Amniotic stem cell (primary cell): ENCODE data around the gene TRIM69.
"Not testable (repeated sequence)": the region's sequence is repeated elsewhere in the genome, so short reads cannot be mapped to it uniquely, and the experiment has no call there.

Experiments
- DNase-seq: peaks from one replicate; lab custom pipeline; 2025; lab: John Stamatoyannopoulos, UW

Gene TRIM69

DNA sequence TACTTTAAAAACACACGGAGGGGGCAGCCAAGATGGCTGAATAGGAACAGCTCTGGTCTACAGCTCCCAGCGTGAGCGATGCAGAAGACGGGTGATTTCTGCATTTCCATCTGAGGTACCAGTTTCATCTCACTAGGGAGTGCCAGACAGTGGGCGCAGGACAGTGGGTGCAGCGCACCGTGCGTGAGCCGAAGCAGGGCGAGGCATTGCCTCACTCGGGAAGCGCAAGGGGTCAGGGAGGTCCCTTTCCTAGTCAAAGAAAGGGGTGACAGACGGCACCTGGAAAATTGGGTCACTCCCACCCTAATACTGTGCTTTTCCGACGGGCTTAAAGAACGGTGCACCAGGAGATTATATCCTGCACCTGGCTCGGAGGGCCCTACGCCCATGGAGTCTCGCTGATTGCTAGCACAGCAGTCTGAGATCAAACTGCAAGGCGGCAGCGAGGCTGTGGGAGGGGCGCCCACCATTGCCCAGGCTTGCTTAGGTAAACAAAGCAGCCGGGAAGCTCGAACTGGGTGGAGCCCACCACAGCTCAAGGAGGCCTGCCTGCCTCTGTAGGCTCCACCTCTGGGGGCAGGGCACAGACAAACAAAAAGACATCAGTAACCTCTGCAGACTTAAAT, 3.0 kb downstream of the TRIM69 start:
- DNase-seq = not testable (repeated sequence)

DNA sequence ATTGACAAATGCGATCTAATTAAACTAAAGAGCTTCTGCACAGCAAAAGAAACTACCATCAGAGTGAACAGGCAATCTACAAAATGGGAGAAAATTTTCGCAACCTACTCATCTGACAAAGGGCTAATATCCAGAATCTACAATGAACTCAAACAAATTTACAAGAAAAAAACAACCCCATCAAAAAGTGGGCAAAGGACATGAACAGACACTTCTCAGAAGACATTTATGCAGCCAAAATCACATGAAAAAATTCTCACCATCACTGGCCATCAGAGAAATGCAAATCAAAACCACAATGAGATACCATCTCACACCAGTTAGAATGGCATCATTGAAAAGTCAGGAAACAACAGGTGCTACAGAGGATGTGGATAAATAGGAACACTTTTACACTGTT, 7.1 kb downstream of the TRIM69 start:
- not testable (repeated sequence) for DNase-seq

DNA sequence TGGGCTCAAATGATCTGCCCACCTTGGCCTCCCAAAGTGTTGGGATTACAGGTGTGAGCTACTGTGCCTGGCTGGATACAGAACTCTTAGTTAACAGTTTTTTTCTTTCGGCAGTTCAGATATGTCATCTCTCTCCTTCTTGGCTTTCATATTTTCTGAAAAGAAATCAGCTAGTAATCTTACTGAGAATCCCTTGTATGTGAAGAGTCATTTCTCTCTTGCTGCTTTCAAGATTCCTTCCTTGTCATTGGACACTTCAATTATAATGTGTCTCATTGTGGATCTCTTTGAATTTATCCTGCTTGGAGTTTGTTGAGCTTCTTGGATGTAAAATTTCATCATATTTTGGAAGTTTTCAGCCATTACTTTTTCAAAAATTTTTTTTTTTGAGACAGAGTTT, 17.0 kb downstream of the TRIM69 start:
- DNase-seq = no peak

DNA sequence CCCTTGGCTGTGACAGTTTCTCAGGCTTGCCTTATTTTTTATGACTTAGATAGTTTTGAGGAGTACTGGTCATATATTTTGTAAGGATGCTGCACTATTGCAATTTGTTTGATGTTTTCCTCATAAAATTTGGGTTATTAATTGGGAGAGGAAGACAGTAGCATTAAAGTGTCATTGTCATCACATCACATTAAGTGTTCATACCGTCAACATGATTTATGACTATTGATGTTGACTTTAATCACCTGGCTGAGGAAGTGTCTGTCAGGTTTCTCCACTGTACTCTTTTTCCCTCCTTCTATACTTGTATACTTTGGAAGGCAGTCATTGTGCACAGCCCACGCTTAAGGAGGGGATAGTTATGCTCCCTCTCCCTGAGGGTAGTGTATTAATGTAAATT, 26.9 kb downstream of the TRIM69 start:
- no peak for DNase-seq

DNA sequence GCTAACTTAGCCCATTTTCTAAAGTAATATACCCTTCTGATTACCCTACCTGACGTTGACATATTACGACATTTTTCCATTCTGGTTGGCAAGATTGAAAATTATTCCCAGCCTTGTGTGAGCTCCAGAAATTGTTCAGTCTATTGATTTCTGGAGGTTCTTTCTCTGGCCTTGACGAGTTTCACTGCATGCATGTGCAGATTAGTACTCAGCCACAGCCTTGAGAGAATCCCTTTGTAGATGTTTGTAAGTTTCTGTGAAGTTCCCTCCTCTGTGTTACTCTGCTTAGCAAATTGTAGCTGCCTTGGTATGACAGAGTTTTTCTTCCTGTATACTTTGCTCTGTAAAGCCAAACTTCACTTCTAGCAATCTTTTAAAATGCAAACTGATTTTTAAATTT, 27.5 kb downstream of the TRIM69 start:
- DNase-seq = no peak

DNA sequence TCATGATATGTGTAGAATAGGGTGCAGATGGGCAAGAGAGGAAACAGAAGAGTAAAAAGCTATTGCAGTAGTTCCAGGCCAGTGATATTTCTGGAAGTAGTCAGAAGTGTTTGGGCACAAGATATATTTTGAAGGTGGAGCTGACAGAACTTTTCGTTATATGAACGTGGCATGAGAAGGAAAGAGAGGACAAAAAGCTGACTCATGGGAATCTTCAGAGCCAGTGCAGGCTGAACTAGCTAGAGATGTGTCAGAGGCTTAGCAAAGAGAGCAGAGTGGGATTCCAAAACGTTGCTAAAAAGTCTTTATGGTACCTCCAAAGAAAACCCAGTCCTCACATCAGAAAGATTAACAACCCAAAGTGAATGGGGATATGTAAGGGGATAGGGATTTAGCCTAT, 28.7 kb downstream of the TRIM69 start:
- no peak for DNase-seq

DNA sequence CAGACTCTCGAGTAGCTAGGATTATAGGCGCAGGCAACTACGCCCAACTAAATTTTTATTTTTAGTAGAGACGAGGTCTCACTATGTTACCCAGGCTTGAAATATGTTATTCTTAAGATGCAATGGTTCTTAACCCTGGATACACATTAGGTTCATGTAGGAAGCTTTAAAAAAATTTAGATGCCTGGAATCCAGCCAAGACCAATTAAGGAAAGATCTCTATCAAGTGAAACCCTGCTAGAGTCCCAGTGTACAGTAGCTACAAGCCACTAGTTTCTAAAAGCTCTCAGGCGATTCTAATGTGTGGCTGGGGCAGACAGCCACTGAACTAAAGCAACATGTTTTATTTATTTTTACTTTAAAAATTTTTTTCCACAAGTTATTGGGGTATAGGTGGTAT, 33.2 kb downstream of the TRIM69 start:
- no peak for DNase-seq

DNA sequence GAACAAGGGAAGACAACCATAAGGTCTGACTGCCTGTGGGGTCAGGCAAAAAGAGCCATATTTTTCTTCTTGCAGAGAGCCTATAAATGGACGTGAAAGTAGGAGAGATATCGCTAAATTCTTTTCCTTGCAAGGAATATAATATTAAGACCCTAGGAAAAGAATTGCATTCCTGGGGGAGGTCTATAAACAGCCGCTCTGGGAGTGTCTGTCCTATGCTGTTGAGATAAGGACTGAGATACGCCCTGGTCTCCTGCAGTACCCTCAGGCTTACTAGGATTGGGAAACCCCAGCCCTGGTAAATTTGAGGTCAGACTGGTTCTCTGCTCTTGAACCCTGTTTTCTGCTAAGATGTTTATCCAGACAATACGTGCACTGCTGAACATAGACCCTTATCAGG, 34.4 kb downstream of the TRIM69 start:
- DNase-seq = not testable (repeated sequence)

DNA sequence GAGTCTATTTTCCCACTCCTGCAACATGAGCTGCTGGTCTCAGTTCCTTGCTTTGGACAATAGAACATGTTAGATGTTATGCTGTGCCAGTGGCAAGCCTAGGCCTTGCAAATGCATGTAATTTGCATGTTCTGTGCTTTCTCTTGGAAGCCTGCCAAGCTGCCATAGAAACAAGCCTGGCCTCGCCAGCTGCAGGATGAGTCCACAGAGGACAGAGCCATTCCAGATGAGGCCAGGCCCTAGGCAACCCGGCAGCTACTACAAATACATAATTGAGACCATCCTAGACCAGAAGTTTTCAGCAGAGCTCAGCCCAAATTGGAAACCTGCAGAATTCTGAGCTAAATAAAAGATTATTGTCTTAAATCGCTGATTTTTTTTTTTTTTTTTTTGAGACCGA, 39.6 kb downstream of the TRIM69 start:
- DNase-seq = no peak

DNA sequence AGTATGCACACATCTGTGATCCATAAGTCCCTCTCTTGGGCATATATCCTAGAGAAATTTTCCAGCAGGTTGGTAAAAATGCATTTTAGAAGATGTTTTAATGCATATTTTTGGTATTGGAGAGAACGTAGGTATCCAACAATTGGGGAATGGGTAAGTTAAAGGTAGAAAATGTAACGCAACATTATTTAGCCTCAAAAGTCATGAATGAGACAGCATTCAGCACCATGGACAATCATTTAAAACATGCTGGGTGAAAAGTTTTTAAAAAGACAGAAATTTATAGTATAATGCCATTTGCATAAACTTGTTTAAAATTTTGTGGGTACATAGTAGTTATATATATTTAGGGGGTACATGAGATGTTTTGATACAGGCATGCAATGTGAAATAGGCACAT, 43.4 kb downstream of the TRIM69 start:
- no peak for DNase-seq

DNA sequence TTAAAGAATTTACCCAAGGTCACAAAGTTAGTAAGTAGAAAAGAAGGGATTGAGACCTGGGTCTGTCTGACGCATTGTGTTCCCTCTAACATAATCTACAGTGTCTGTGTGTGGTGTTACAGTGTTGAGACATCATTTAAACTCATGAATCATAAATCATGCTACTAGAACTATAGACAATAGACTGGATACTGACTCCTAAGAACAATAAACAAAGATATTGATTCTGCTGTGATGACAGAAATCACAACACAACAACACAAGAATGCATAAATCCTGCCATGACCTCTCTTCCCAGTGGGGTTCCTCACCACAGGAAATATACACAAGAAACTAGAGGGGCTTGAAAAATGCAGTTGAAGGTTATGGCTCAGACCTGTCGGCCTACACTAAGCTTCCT, 44.3 kb downstream of the TRIM69 start:
- DNase-seq = no peak

DNA sequence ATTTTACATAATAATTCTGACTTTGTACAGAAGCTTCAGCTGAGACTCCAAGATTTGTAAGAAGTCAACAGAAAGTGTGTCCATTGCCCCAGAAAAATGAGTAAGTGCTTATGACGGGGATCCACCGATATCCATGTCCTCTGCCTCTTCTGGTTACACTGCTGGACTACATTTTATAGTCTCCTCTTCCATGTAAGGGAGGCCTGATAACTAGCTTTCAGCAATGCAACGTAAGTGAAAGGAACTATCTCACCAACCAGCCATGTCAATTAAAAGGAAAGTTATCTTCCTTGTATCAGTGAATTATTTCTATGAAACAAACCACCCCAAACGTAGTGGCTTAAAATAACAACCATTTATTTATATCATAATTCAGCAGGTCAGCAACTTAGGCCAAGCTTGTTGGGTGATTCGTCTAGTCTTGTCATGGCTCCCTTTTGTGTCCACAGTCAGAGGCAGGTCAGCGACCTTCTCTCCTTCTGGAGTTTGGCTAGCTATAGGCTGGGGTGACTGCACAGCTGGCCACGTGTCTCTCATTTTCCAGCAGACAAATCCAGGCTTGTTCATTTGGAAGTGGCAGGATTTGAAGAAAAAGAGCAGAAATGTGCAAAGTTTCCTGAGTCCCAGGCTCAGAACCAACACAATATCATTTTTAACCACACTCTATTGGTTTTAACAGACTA, 44.9 kb downstream of the TRIM69 start:
- no peak for DNase-seq

DNA sequence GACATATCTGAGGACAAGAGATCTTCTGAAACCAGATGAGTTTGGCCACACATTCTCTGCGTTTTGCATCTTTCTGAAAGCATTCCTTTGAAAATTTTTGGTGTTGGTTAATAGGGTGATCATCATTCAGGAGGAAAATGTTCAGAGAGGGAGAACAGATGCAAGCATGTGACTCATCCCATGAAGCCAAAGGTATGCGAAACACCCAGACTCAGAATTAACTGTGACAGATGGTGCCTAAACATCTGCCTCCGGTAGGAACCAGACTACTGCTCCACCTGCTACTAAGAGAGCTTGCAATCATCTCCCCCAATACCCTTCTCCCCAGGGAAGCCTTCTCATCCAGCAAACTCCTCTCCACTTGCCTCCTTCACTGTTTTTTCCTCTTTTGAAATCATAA, 46.2 kb downstream of the TRIM69 start:
- DNase-seq = no peak

DNA sequence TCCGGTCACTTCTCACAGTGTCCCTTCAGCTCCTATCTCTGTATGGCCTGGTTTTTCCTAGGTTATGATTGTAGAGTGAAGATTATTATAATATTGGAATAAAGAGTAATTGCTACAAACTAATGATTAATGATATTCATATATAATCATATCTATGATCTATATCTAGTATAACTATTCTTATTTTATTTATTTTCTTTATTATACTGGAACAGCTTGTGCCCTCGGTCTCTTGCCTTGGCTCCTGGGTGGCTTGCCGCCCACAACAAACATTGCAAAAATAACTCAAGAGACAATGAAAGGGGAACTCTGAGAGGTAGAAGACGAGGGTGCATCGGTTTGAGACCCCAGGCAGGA, 48.6 kb downstream of the TRIM69 start:
- DNase-seq = not testable (repeated sequence)

DNA sequence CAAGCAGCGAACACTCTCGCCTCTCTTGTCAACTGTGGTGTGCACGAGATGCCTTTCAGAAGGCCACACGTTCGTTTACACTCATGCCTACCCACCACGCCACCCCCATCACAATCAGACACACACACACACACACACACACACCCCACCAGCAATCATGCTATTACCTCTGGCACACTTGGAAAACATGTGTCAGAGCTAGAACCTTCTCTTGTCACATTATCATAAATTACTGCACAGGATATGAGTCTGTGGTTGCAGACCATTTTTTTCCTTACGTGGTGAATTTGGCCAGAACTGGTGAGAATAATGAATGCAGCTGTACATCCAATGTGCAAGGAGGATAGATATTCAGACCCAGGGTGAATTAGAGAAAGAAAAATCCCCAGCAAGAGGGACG, 52.4 kb downstream of the TRIM69 start:
- no peak for DNase-seq

DNA sequence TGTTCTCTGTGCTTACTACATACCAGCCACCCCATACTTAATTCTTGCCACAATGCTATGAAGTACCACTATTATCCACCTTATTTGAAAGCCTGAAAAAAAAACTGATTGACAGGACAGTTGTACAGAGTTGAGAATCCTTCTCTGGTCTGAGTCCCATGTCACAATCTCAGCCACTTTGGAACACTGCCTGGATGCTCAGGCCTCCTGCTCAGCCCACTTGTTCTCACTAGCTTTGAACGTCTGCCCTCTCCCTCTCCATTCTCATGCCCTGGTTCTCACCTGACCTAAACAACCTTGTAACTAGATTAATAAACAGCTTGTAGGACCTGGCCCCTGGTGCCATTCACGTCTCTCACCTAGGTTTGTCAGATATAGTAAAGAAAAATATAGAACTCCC, 53.9 kb downstream of the TRIM69 start:
- DNase-seq = no peak

DNA sequence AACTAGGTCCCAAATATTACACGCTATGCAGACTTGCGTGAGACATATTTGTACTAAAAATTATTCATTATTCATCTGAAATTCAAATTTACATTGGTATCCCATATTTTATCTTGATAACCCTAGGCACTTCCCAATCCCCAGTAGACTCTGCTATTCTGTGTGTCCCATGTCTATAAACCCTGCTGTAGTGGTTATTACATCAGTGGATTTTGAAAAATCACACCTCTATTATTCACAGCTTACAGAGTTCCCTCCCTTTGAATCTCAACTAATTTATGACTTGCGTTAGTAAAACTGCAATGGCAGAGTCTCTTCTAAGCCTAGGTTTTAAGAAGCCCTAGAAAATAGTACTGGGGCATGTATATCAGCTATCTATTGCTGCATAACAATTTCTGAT, 54.3 kb downstream of the TRIM69 start:
- DNase-seq = no peak

DNA sequence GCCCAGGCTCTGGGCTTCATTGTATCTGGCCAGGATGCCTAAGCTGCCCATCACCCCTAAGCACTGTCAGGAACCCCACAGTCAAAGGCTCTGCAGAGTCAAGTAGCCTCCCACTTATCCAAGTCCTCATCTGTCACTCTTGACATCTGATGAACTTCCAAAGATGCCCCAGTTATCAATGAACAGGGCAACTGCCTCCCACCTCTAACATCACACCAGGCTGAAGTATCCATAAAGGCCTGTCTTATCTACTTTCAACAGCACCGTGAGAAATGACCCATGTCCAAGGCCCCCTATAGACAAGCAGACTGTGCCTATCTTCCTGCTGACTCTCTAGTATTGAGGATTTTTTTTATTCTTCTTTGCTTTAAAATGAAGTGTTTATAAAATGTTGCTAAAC, 56.4 kb downstream of the TRIM69 start:
- DNase-seq = no peak

DNA sequence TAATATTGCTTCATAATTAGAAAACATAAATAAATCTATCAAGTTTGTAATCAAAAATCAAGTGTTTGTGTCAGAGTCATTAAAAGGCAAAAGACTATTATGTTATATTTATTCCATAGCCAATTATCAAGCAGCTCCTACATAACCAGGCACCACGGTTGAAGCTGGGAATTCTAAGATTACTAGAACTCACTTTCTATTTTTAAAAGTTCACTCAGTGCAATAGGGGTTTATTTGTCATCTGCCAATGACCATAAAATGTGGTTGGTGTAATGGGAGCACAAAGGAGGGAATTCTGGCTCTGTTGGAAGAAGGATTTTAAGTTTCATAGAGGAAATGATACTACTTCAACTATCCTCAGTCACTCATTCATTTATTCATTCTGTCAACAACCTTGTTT, 57.7 kb downstream of the TRIM69 start:
- DNase-seq = no peak

DNA sequence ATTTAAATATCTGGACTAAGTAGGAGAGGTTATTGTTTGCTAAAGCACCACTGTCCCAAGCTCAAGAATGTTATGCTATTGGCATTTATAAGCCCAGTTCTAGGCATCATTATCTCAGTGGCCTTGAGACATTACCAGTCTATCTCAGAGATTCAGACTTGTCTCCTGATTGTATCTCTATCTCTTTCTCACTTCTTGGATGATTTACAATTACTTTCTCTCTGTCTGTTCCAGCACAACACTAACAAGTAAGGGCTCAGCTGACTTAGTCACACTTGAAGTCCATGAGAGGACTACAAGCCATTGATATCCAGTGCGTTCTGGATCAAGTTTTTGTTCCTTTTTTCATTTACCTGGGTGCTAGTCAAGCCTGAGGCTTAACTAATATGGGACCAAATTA, 60.2 kb downstream of the TRIM69 start:
- DNase-seq = no peak

DNA sequence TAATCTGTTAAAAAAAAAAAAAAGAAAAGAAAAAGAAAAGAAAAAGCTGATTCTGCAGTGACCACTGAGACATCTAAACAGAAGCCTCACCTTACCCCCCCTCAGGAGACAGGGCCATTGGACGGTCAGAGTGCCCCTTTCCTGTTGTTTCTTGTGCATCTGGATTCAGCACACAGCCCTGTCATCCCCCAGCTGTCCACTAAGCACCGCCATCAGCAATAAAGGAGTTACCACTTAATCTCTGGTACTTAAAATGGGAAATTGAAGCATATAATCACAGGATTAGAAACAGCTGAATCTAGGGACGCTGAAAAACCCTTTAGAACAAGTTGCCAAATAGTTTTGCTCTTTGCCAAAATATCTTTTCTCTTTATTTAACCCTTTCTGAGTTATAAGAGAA, 62.5 kb downstream of the TRIM69 start:
- DNase-seq = no peak

DNA sequence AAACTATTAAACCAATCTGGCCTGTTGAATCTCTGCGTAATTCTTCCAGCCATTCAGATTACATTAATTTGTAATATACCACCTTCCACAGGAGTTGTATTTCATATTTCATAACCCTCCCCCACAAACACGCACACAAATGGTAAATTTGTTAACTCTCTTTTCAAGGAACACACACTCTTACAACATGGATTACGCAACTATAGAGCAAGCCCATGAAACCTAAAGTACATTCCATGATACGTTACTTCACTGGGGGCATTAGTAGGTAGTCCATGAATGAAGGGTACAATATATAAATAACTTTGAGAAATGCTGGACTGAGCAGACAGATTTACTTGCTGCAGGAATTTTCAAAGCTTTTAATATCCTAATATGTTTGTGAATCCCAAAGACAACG, 65.0 kb downstream of the TRIM69 start:
- DNase-seq = no peak

DNA sequence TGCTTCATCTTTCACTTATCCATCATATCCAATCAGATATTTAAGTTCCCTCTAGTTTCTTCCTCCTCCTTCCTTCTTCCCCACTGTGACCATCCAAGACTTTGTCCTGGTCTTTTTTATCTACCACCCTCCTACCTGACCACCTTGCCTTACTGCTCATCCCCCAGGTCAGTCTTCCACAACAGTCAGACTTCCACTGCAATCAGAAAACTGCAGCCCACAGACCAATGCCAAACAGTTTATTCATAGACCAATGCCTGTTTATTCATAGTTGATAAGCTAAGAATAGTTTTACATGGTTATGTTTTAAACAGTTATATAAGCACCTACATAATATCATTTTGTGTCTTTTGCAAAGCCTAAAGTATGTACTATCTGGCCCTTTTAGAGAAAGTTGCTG, 65.5 kb downstream of the TRIM69 start:
- no peak for DNase-seq

DNA sequence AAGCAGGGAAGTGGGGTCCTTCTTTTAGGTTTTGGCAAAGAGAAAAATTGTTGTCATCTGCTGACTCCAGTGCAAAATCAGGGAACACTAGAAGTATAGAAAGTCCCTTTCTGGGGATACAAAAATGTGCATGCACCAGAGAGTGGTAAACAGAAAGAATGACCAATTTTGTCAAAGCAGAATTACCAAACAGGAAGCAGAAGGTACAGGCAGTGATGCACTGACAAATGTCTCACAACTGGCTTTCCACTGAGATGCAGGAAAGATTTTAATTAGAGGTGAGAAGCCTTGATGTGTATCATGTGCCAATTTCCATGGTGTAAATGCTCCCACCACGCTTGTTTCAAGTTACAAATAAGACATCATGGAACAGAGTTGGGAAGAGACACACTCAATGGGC, 66.0 kb downstream of the TRIM69 start:
- DNase-seq = no peak
